SK-N-MC (cell line): ENCODE measurements around the gene BLOC1S5.

ENCODE experiments used
- EZH2 ChIP-seq: fragments of 200-600 bp; sonication (generic); IDR thresholded peaks from one replicate; pipeline ENCODE4 v1.6.1; 2017; ENCODE audit warnings: antibody characterized with exemption
- POLR2AphosphoS5 ChIP-seq: IDR thresholded peaks from 2 replicates; pipeline ENCODE4 v1.6.1; 2012; ENCODE audit warnings: mild to moderate bottlenecking, low read depth, low read length, borderline replicate concordance

GRCh38 chr6:8085053-8085511 is 20.9 kb upstream of the BLOC1S5 start:
- TF ChIP-seq POLR2AphosphoS5 (no peak), EZH2 (no peak)
